Suprapubic skin (tissue), 4 donors: Measurements from ENCODE around the gene ASB8.

Source experiments
- CTCF ChIP-seq, 2 donors: fragments of 200-600 bp in 1 of 2; fragments of 450-650 bp in 1 of 2; sonication (generic) in 1 of 2; IDR thresholded peaks; one replicate each; pipeline ENCODE4 v1.5.1; 2016 to 2019; ENCODE audit warnings: antibody characterized with exemption in 2 of 2, mild to moderate bottlenecking in 1 of 2, moderate library complexity in 1 of 2
- EP300 ChIP-seq: sonication (generic); formaldehyde crosslinking; IDR thresholded peaks from one replicate; pipeline ENCODE4 v1.6.1; 2017; ENCODE audit warnings: antibody characterized with exemption
- POLR2A ChIP-seq, 2 donors: fragments of 450-650 bp; IDR thresholded peaks; one replicate each; pipeline ENCODE4 v1.6.1; 2017; ENCODE audit warnings: antibody characterized with exemption in 2 of 2, mild to moderate bottlenecking in 2 of 2, moderate library complexity in 2 of 2
- POLR2AphosphoS5 ChIP-seq, 3 donors: sonication (generic); formaldehyde crosslinking; IDR thresholded peaks; one replicate each; pipeline ENCODE4 v1.6.1; 2017; ENCODE audit warnings: antibody characterized with exemption in 3 of 3

GRCh38 chr12:48180857-48181495, 23.7 kb upstream of the ASB8 start:
- TF ChIP-seq CTCF (IDR thresholded peaks at IDR 0.05) = no peak
- TF ChIP-seq POLR2A (IDR thresholded peaks at IDR 0.05) = no peak
- TF ChIP-seq POLR2AphosphoS5 (IDR thresholded peaks at IDR 0.05) = no peak
- TF ChIP-seq EP300 = no peak
